Vagina (tissue), 2 donors: Measurements from ENCODE around the gene PPM1E.

Source experiments
- CTCF ChIP-seq, 3 experiments: fragments of 450-650 bp in 2 of 3; fragments of 200-600 bp in 1 of 3; sonication (generic) in 1 of 3; IDR thresholded peaks; one replicate each; pipeline ENCODE4 v1.5.1; 2017 to 2019; ENCODE audit warnings: antibody characterized with exemption in 3 of 3, mild to moderate bottlenecking in 2 of 3, moderate library complexity in 2 of 3
- POLR2AphosphoS5 ChIP-seq, 2 donors: sonication (generic); formaldehyde crosslinking; IDR thresholded peaks; one replicate each; pipeline ENCODE4 v1.9.0; 2017; ENCODE audit warnings: antibody characterized with exemption in 2 of 2, mild to moderate bottlenecking in 2 of 2, low read depth in 1 of 2; ENCODE audit not compliant: insufficient read depth in 1 of 2

GRCh38 chr17:58763263-58763662 is 7.6 kb downstream of the PPM1E start:
- TF ChIP-seq CTCF (IDR thresholded peaks at IDR 0.05) (no peak), POLR2AphosphoS5 (IDR thresholded peaks at IDR 0.05; ENCODE audit: insufficient read depth in 1 of 2, low read depth in 1 of 2) (no peak)
